ENCODE data around the gene LRRC8C.

DNA sequence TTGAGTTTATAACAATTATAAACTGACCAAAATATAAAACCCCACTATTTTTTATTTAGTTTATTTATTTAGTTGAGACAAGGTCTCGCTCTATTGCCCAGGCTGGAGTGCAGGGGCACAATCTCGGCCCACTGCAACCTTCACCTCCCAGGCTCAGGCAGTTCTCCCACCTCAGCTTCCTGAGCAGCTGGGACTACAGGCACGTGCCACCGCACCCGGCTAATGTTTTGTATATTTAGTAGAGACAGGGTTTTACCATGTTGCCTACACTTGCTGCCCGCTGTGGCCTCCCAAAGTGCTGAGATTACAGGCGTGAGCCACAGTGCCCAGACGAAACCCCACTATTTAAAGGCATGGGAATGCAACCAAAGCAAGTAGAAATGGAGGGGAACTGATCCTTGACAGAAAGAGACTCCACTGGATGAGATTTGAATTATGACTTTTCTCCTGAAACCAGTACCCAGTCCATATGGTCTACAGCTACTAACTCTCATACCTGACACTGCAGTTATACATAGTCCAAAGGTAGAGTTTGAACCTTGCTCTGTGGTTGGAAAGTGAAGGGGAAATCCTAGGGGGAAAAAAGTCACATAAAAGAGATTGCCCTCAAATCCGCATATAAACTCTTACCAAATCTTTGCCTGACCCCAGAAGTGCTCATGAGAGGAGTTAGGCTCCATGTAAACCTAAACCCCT, 11.3 kb downstream of the LRRC8C start:
- no peak for TF ChIP-seq CTCF (conservative IDR thresholded peaks at IDR 0.05; ENCODE audit: low read depth in 2 of 2)
- no peak for TF ChIP-seq ZNF114 (CRISPR knock-in tag; IDR thresholded peaks at IDR 0.05)
- TF ChIP-seq, protein P1, sequence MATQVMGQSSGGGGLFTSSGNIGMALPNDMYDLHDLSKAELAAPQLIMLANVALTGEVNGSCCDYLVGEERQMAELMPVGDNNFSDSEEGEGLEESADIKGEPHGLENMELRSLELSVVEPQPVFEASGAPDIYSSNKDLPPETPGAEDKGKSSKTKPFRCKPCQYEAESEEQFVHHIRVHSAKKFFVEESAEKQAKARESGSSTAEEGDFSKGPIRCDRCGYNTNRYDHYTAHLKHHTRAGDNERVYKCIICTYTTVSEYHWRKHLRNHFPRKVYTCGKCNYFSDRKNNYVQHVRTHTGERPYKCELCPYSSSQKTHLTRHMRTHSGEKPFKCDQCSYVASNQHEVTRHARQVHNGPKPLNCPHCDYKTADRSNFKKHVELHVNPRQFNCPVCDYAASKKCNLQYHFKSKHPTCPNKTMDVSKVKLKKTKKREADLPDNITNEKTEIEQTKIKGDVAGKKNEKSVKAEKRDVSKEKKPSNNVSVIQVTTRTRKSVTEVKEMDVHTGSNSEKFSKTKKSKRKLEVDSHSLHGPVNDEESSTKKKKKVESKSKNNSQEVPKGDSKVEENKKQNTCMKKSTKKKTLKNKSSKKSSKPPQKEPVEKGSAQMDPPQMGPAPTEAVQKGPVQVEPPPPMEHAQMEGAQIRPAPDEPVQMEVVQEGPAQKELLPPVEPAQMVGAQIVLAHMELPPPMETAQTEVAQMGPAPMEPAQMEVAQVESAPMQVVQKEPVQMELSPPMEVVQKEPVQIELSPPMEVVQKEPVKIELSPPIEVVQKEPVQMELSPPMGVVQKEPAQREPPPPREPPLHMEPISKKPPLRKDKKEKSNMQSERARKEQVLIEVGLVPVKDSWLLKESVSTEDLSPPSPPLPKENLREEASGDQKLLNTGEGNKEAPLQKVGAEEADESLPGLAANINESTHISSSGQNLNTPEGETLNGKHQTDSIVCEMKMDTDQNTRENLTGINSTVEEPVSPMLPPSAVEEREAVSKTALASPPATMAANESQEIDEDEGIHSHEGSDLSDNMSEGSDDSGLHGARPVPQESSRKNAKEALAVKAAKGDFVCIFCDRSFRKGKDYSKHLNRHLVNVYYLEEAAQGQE (IDR thresholded peaks at IDR 0.05; ENCODE audit: unreplicated experiment), result no peak

Data from GM23338 (cell line).